Ovary (tissue), 3 donors: ENCODE measurements around the gene SPOPL.

Experiments
- CTCF ChIP-seq, 3 donors: fragments of 450-650 bp in 2 of 3; fragments of 200-600 bp in 1 of 3; IDR thresholded peaks; one replicate each; pipeline versions ENCODE4 v1.5.1 to v1.8.0; 2016 to 2022; ENCODE audit warnings: antibody characterized with exemption in 3 of 3, mild to moderate bottlenecking in 1 of 3
- POLR2A ChIP-seq: fragments of 450-650 bp; IDR thresholded peaks from one replicate; pipeline ENCODE4 v1.6.1; 2017; ENCODE audit warnings: antibody characterized with exemption, mild to moderate bottlenecking, moderate library complexity
- donor health status: DM: no; HTN: no; CAD: no.

- TF ChIP-seq CTCF (IDR thresholded peaks at IDR 0.05): no peak
- TF ChIP-seq POLR2A: no peak
Measured at GRCh38 chr2:138565230-138565598, 63.6 kb downstream of the SPOPL start.
